Subcutaneous abdominal adipose tissue (tissue), 5 donors: ENCODE measurements around the gene GRB14.

ENCODE experiments used
- H3K27ac ChIP-seq: one replicate; pipeline ENCODE4 v1.7.0; 2013; ENCODE audit warnings: low read depth, mild to moderate bottlenecking, inconsistent platforms, low read length, moderate library complexity
- H3K27me3 ChIP-seq, 5 donors: one replicate each; pipeline ENCODE4 v1.7.0; 2013; ENCODE audit warnings: low read length in 5 of 5, inconsistent platforms in 1 of 5; ENCODE audit not compliant: control insufficient read depth in 5 of 5, insufficient read depth in 4 of 5
- H3K36me3 ChIP-seq, 5 donors: one replicate each; pipeline ENCODE4 v1.7.0; 2013; ENCODE audit warnings: low read length in 5 of 5; ENCODE audit not compliant: control insufficient read depth in 5 of 5, insufficient read depth in 5 of 5
- H3K4me1 ChIP-seq, 5 donors: one replicate each; pipeline ENCODE4 v1.7.0; 2013; ENCODE audit warnings: low read length in 5 of 5, mild to moderate bottlenecking in 3 of 5, moderate library complexity in 1 of 5; ENCODE audit not compliant: control insufficient read depth in 5 of 5, insufficient read depth in 5 of 5
- H3K4me3 ChIP-seq, 5 donors: one replicate each; pipeline ENCODE4 v1.7.0; 2013; ENCODE audit warnings: low read length in 5 of 5, low read depth in 1 of 5
- H3K9ac ChIP-seq, 5 donors: one replicate each; pipeline ENCODE4 v1.7.0; 2013; ENCODE audit warnings: low read length in 5 of 5, mild to moderate bottlenecking in 4 of 5, moderate library complexity in 3 of 5
- H3K9me3 ChIP-seq, 5 donors: one replicate each; pipeline ENCODE4 v1.7.0; 2013; ENCODE audit warnings: low read length in 5 of 5; ENCODE audit not compliant: control insufficient read depth in 5 of 5
- donor health status: healthy.
- donor health status: healthy.
- donor health status: healthy.
- donor health status: healthy.
- donor health status: healthy.

Gene GRB14

GRCh38 chr2:164595031-164595430 lies 26.3 kb downstream of the GRB14 start:
- Histone ChIP-seq H3K9me3 (no peaks in the 10 kb centered on the region), H3K36me3 (no peaks in the 10 kb centered on the region), H3K4me1 (no peaks in the 10 kb centered on the region), H3K4me3 (no peak overlapping the region), H3K27ac (no peak overlapping the region), H3K9ac (no peak overlapping the region), H3K27me3 (no peaks in the 10 kb centered on the region)

DNA sequence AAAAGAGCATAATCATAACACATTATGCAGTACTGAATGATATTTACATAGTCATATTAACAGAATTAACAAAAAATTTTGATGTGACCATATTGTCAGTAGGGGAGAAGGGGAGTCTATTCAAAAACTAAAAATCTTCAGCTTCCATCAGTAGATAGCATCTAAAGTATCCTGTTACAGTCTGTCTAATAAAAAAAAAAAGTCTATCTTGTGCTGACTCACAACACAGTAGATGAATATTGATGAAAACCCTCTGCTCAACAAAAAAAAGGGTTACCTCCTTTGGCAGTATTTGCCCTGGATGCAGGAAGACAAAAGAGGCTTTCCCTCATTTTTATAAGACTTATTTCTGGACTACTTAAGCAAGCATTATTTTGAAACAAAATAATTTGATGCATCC lies 27.3 kb downstream of the GRB14 start:
- H3K36me3 ChIP-seq: no peaks in the 10 kb centered on the region
- H3K4me1 ChIP-seq: no peaks in the 10 kb centered on the region
- H3K9ac ChIP-seq: no peak overlapping the region
- no peak overlapping the region for H3K27ac ChIP-seq
- H3K4me3 ChIP-seq: no peak overlapping the region
- no peaks in the 10 kb centered on the region for H3K9me3 ChIP-seq
- H3K27me3 ChIP-seq: no peaks in the 10 kb centered on the region

- Histone ChIP-seq H3K4me1 (no peaks in the 10 kb centered on the region), H3K36me3 (no peaks in the 10 kb centered on the region), H3K4me3 (no peak overlapping the region), H3K27me3 (no peaks in the 10 kb centered on the region), H3K27ac (no peak overlapping the region), H3K9me3 (no peaks in the 10 kb centered on the region), H3K9ac (no peak overlapping the region)
Observed at GRCh38 chr2:164593541-164593940, 27.7 kb downstream of the GRB14 start.

GRCh38 chr2:164589522-164589921 lies 31.8 kb downstream of the GRB14 start:
- Histone ChIP-seq H3K36me3 (no peaks in the 10 kb centered on the region), H3K4me3 (no peak overlapping the region), H3K27ac (no peak overlapping the region), H3K4me1 (no peaks in the 10 kb centered on the region), H3K27me3 (no peaks in the 10 kb centered on the region), H3K9ac (no peak overlapping the region), H3K9me3 (no peaks in the 10 kb centered on the region)

- H3K27me3 ChIP-seq: no peaks in the 10 kb centered on the region
- H3K36me3 ChIP-seq: no peaks in the 10 kb centered on the region
- no peak overlapping the region for H3K4me3 ChIP-seq
- H3K9me3 ChIP-seq: no peaks in the 10 kb centered on the region
- H3K27ac ChIP-seq: no peak overlapping the region
- H3K9ac ChIP-seq: no peak overlapping the region
- no peaks in the 10 kb centered on the region for H3K4me1 ChIP-seq
Observed at GRCh38 chr2:164581050-164581449, 40.2 kb downstream of the GRB14 start.

DNA sequence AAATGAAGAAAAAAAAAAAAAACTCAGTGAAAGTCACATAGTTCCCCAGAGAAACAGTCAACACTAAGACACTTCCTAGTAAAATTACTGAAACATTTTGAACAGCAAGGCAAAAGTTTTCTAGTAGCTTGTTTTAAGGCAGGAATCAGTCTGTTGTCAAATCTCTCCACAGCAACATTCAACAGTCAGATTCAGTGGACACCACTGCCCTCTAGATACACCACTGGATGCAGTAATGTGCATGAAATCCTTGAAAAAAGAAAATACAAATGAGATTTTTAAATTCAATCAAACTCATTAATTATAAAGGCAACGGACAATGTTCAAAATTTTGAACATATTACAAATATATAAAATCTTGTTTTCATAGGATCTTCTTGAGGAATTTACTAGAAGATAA lies 46.4 kb downstream of the GRB14 start:
- Histone ChIP-seq H3K4me3 (no peak overlapping the region), H3K4me1 (no peaks in the 10 kb centered on the region), H3K36me3 (no peaks in the 10 kb centered on the region), H3K9ac (no peak overlapping the region), H3K9me3 (no peaks in the 10 kb centered on the region), H3K27ac (no peak overlapping the region), H3K27me3 (no peaks in the 10 kb centered on the region)

GRCh38 chr2:164570475-164570874 lies 50.8 kb downstream of the GRB14 start:
- Histone ChIP-seq H3K9ac (no peak overlapping the region), H3K36me3 (no peaks in the 10 kb centered on the region), H3K27me3 (no peaks in the 10 kb centered on the region), H3K4me3 (no peak overlapping the region), H3K4me1 (peaks cover 0 to 3% (median 0%) of the 10 kb centered on the region in 5 donors), H3K9me3 (no peaks in the 10 kb centered on the region), H3K27ac (no peak overlapping the region)

DNA sequence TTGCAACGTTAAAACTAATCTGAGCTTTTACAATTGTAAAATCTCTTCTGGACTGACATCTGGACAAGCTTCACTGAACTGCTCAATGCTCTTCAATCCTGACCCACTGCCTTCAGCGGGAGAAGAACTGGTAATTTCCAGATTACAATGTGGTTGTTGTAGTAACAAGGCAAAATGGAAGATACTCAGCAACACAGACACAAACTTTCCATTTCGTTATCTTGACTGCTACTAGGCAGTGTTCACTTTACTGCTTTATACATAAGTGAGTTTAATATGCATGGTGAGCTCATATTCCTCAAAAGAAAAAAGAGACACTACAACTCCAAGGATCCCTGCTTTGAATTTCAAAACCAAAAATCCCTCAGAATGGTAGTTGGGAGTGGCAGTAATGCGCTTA lies 51.9 kb downstream of the GRB14 start:
- H3K9me3 ChIP-seq: no peaks in the 10 kb centered on the region
- no peaks in the 10 kb centered on the region for H3K36me3 ChIP-seq
- no peaks in the 10 kb centered on the region for H3K27me3 ChIP-seq
- H3K4me1 ChIP-seq: peaks cover 0 to 3% (median 0%) of the 10 kb centered on the region in 5 donors
- no peak overlapping the region for H3K4me3 ChIP-seq
- H3K9ac ChIP-seq: no peak overlapping the region
- H3K27ac ChIP-seq: no peak overlapping the region

- no peaks in the 10 kb centered on the region for H3K9me3 ChIP-seq
- peaks cover 0 to 3% (median 0%) of the 10 kb centered on the region in 5 donors for H3K4me1 ChIP-seq
- H3K4me3 ChIP-seq: no peak overlapping the region
- no peak overlapping the region for H3K9ac ChIP-seq
- no peaks in the 10 kb centered on the region for H3K27me3 ChIP-seq
- H3K36me3 ChIP-seq: no peaks in the 10 kb centered on the region
- no peak overlapping the region for H3K27ac ChIP-seq
Observed at GRCh38 chr2:164568317-164568716, 53.0 kb downstream of the GRB14 start.

DNA sequence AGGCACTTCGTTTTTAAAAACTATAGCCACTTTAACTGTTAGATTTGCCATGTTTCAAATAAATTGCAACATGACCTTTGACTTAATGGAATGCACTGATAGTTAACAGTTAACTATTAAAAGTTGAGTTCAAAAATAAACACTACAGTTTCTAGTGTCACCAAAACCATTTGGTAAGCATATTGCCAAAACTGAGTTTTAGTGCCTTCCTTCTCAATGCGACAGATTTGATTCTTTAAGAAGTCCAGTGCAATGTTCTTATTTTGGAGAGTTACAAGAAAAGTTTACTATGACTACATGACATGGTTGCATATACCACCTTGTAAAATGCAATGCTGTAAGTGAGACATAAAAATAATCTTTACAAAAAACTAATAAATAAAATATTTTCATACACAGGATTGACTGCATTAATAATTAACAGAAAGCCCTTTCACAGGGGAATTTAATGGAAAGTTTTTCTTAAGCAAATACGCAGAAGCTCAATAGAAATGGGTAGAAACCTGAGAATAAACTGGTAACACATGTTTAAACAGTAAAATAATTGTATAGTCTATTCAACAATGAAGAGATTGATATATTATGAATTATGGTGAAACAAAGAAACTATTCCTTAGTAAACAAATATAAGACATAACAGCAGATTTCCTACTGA lies 53.8 kb downstream of the GRB14 start:
- H3K27ac ChIP-seq: no peak overlapping the region
- peaks cover 0 to 3% (median 0%) of the 10 kb centered on the region in 5 donors for H3K4me1 ChIP-seq
- no peaks in the 10 kb centered on the region for H3K27me3 ChIP-seq
- H3K9me3 ChIP-seq: no peaks in the 10 kb centered on the region
- H3K9ac ChIP-seq: no peak overlapping the region
- no peaks in the 10 kb centered on the region for H3K36me3 ChIP-seq
- H3K4me3 ChIP-seq: no peak overlapping the region
